Activated CD8-positive, alpha-beta memory T cell treated with anti-CD3 and anti-CD28 coated beads, Interleukin-2, amount 10 ng/mL, durations not matched to agents 7 days and 5 days (primary cell): ENCODE data around the gene PWP2. TPM values are rescaled to one million over a fixed set of nuclear protein-coding genes. Genes with fewer than 3 reads are reported as not detected.
"Not testable (repeated sequence)": the region's sequence is repeated elsewhere in the genome, so short reads cannot be mapped to it uniquely, and the experiment has no call there.

Source experiments
- ATAC-seq: fragments of 150-1000 bp; cut with Tn5 transposase; one replicate; pipeline ENCODE4 v1.10.0; 2021; ENCODE audit warnings: moderate library complexity
- CTCF ChIA-PET: fragments of 350-600 bp; sonication (Branson Sonifier 250); formaldehyde crosslinking; loops from one replicate; lab custom pipeline; 2021; ENCODE audit warnings: antibody characterized with exemption; lab: Charles Lee
- DNase-seq: peaks from one replicate; pipeline ENCODE4 v3.0.0-alpha.2; 2020
- H3K27ac Mint-ChIP-seq: one replicate; pipeline ENCODE4 v1.8.0; 2021; ENCODE audit warnings: mild to moderate bottlenecking, mixed read lengths
- H3K27me3 Mint-ChIP-seq: one replicate; pipeline ENCODE4 v1.8.0; 2021; ENCODE audit warnings: mixed read lengths
- H3K36me3 Mint-ChIP-seq: one replicate; pipeline ENCODE4 v1.8.0; 2021; ENCODE audit warnings: mild to moderate bottlenecking, mixed read lengths
- H3K4me1 Mint-ChIP-seq: one replicate; pipeline ENCODE4 v1.8.0; 2021; ENCODE audit warnings: mixed read lengths
- H3K4me3 Mint-ChIP-seq: one replicate; pipeline ENCODE4 v1.8.0; 2021; ENCODE audit warnings: mild to moderate bottlenecking, moderate library complexity, mixed read lengths
- H3K9me3 Mint-ChIP-seq: one replicate; pipeline ENCODE4 v1.8.0; 2022; ENCODE audit warnings: low read depth, mixed read lengths
- total RNA-seq, 2 experiments: library from RNA; stranded (reverse); gene quantifications; one replicate each; pipeline ENCODE4 v1.2.3, GENCODE V29; 2021

The PWP2 gene
- total RNA-seq, 2 experiments from 2014 or later: 9.3 to 9.6 TPM

- DNase-seq, H3K36me3 Mint-ChIP-seq, ATAC-seq, H3K9me3 Mint-ChIP-seq, H3K4me1 Mint-ChIP-seq, H3K4me3 Mint-ChIP-seq, H3K27ac Mint-ChIP-seq, CTCF ChIA-PET, H3K27me3 Mint-ChIP-seq: not testable (repeated sequence)
These were observed 14.9 kb downstream of the PWP2 start for GRCh38 chr21:44122131-44122530.

DNA sequence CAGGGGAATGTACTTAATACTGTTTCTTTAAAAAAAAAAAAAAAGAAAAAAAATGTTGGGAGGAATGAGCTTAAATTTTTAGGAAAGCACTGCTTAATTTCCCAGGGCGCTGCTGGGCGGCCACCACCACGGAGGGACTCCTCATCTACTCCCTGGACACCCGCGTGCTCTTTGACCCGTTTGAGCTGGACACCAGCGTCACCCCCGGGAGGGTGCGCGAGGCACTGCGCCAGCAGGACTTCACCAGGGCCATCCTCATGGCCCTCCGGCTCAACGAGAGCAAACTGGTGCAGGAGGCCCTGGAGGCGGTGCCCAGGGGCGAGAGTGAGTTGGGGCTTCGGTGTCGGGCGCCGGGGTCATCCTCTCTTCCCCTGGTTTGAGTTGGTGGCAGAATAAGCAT is 20.6 kb downstream of the PWP2 start:
- H3K9me3 Mint-ChIP-seq, DNase-seq, H3K36me3 Mint-ChIP-seq, H3K27ac Mint-ChIP-seq, ATAC-seq, H3K4me3 Mint-ChIP-seq, H3K4me1 Mint-ChIP-seq, H3K27me3 Mint-ChIP-seq, CTCF ChIA-PET: not testable (repeated sequence)

DNA sequence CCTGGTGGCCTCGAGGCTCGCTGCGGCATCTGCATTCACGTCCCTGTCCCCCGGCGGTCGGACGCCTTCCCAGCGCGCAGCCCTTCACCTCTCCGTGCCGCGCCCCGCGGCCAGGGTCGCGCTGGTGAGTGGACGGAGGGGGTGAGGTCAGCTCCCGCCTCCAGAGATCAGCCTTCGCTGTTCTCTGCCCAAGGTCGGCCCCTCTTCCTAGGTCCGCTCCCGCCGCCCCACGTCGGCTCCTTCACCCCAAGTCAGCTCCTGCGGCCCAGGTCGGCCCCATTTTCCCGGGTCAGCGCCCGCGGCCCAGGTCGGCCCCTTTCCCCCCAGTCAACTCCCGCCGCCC is 26.5 kb downstream of the PWP2 start:
- H3K36me3 Mint-ChIP-seq, H3K9me3 Mint-ChIP-seq, CTCF ChIA-PET, H3K27me3 Mint-ChIP-seq, H3K4me3 Mint-ChIP-seq, H3K4me1 Mint-ChIP-seq, DNase-seq, H3K27ac Mint-ChIP-seq: not testable (repeated sequence)
- peak; percentile 3 for ATAC-seq

- H3K4me1 Mint-ChIP-seq, H3K4me3 Mint-ChIP-seq, H3K27me3 Mint-ChIP-seq, H3K36me3 Mint-ChIP-seq, ATAC-seq, H3K9me3 Mint-ChIP-seq, DNase-seq, CTCF ChIA-PET, H3K27ac Mint-ChIP-seq: not testable (repeated sequence)
These were observed 27.5 kb downstream of the PWP2 start for GRCh38 chr21:44134732-44135131.

DNA sequence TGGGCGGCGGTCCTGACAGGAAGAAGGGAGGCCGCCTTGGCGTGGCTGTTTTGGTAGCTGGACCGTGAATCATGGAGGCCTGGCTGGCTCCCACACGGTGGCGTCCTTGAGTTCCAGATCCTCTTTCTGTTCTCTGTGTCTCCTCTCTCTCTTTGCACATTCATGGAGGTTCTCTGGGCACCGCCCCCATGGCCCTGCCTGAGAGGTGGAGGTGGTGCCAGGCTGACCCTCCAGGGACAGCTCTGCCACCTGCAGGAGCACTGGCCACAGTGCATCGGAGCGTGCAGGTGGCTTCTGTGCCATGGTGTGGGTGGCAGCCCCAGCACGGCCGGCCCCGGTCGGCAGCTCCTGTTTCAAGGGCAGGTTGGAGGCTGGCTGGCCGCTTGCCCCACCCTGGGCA is 30.8 kb downstream of the PWP2 start:
- H3K27ac Mint-ChIP-seq, CTCF ChIA-PET, H3K4me3 Mint-ChIP-seq, H3K27me3 Mint-ChIP-seq, H3K9me3 Mint-ChIP-seq, H3K36me3 Mint-ChIP-seq, H3K4me1 Mint-ChIP-seq, DNase-seq: not testable (repeated sequence)
- ATAC-seq: peak; percentile 34

GRCh38 chr21:44139787-44140551 is 32.8 kb downstream of the PWP2 start:
- H3K27me3 Mint-ChIP-seq, H3K4me3 Mint-ChIP-seq, CTCF ChIA-PET, H3K9me3 Mint-ChIP-seq, H3K36me3 Mint-ChIP-seq, H3K4me1 Mint-ChIP-seq, H3K27ac Mint-ChIP-seq: not testable (repeated sequence)
- ATAC-seq (peak; percentile 63), DNase-seq (peak; percentile 15)

GRCh38 chr21:44140552-44140932 is 33.3 kb downstream of the PWP2 start:
- H3K27ac Mint-ChIP-seq, H3K27me3 Mint-ChIP-seq, H3K4me3 Mint-ChIP-seq, DNase-seq, ATAC-seq, H3K4me1 Mint-ChIP-seq, CTCF ChIA-PET, H3K9me3 Mint-ChIP-seq, H3K36me3 Mint-ChIP-seq: not testable (repeated sequence)

DNA sequence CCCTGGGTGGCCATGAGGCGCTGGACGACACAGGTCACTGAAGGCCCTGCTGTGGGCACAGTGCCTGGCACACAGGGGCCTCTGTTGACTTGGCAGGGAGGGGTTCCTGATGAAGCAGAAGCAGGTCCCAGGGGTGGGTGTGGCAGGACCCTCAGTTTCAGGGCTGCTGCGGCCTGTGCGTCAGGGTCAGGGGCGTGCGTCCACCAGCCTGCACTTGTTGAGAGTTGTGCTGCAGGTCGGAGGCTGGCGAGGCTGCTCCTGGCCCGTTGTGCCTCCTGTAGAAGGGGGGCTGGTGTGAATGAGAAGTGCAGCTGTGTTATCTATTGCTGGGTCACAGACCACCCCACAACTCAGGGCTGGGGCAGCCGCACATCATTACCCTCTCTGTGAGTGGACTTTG is 35.3 kb downstream of the PWP2 start:
- ATAC-seq, H3K36me3 Mint-ChIP-seq, H3K4me1 Mint-ChIP-seq, H3K4me3 Mint-ChIP-seq, H3K9me3 Mint-ChIP-seq, CTCF ChIA-PET, DNase-seq, H3K27me3 Mint-ChIP-seq, H3K27ac Mint-ChIP-seq: not testable (repeated sequence)

GRCh38 chr21:44143380-44143779 is 36.2 kb downstream of the PWP2 start:
- DNase-seq, H3K36me3 Mint-ChIP-seq, H3K27me3 Mint-ChIP-seq, H3K4me1 Mint-ChIP-seq, H3K9me3 Mint-ChIP-seq, H3K4me3 Mint-ChIP-seq, H3K27ac Mint-ChIP-seq, CTCF ChIA-PET: not testable (repeated sequence)
- ATAC-seq: peak; percentile 41

DNA sequence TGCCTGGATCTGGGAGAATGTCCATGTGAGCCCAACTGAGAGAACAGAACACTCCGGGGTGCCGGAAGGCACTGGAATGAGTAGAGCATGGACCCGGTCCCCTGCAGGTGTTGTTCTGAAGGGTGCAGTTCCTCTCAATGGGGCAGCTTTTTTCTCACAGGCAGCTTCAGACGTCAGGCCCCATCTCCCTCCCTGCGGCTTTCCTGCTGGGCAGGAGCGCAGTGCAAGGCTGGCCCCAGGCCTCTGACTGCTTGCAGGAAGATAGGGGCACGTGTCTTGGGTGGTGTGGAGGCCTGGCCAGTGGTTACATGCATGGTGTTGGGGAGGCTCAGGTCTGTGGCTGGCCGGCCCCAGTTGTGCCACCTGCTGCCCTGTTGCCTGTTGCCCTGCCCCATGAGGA is 36.8 kb downstream of the PWP2 start:
- ATAC-seq, H3K4me3 Mint-ChIP-seq, H3K36me3 Mint-ChIP-seq, H3K9me3 Mint-ChIP-seq, H3K27ac Mint-ChIP-seq, CTCF ChIA-PET, H3K27me3 Mint-ChIP-seq, H3K4me1 Mint-ChIP-seq, DNase-seq: not testable (repeated sequence)

GRCh38 chr21:44144784-44145602 is 37.8 kb downstream of the PWP2 start:
- H3K36me3 Mint-ChIP-seq, H3K4me1 Mint-ChIP-seq, H3K27me3 Mint-ChIP-seq, H3K27ac Mint-ChIP-seq, CTCF ChIA-PET, H3K4me3 Mint-ChIP-seq, DNase-seq, H3K9me3 Mint-ChIP-seq: not testable (repeated sequence)
- peak; percentile 61 for ATAC-seq

DNA sequence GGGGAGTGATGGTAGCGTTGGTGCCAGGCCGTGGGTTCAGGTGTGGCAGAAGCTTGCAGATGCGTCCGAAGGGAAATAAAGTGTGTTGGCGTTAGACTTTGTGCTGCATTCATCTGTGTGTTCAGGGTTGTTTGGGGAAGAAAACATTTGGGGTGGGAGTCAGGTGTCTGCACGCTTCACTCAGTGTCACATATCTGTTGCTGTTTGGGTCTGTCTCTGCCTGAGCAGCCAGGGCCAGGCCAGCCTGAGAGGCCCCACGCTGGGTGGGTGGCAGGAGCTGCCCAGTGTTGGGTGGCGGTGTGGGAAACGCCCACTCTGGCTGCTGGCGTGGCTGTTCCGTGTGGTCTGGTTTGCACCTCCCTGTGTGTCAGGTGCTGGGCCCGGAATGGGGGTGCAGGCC is 38.4 kb downstream of the PWP2 start:
- H3K4me1 Mint-ChIP-seq, H3K27me3 Mint-ChIP-seq, CTCF ChIA-PET, DNase-seq, H3K4me3 Mint-ChIP-seq, H3K27ac Mint-ChIP-seq, H3K36me3 Mint-ChIP-seq, ATAC-seq, H3K9me3 Mint-ChIP-seq: not testable (repeated sequence)

- DNase-seq, H3K9me3 Mint-ChIP-seq, CTCF ChIA-PET, H3K36me3 Mint-ChIP-seq, H3K4me3 Mint-ChIP-seq, H3K27me3 Mint-ChIP-seq, H3K4me1 Mint-ChIP-seq, H3K27ac Mint-ChIP-seq: not testable (repeated sequence)
- peak; percentile 43 for ATAC-seq
These were observed 39.9 kb downstream of the PWP2 start for GRCh38 chr21:44147108-44147507.

DNA sequence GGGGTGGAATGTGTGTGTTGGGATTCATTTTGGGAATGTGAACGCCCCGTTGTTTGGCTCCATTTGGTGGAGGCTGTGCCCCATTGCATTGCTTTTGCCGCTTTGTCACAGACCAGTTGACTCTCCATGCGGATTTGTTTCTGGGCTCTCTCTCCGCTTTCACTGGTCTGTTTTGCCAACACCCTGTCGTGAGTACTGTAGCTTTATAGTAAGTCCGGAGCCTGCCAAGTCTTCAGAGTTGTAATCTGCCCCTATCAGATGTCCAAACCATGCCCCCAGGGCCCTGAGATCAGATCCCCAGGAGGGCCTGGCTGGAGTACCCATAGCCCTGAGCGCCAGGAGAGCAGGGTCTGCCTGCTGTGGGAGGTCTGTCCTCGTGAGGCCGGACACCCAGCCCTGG is 43.1 kb downstream of the PWP2 start:
- CTCF ChIA-PET, H3K4me1 Mint-ChIP-seq, DNase-seq, ATAC-seq, H3K36me3 Mint-ChIP-seq, H3K27me3 Mint-ChIP-seq, H3K9me3 Mint-ChIP-seq, H3K27ac Mint-ChIP-seq, H3K4me3 Mint-ChIP-seq: not testable (repeated sequence)
